ENCODE measurements around the gene RGS7.

The RGS7 gene

GRCh38 chr1:241125286-241125685 lies 231.7 kb downstream of the RGS7 start:
- H3K36me3 ChIP-seq (ENCODE audit: insufficient read depth, low read length), result no peaks in the 10 kb centered on the region
- no peak overlapping the region for H2AFZ ChIP-seq (ENCODE audit: low read length)
- no peak overlapping the region for H3K4me3 ChIP-seq (ENCODE audit: low read length, poor library complexity, severe bottlenecking)
- H3K4me2 ChIP-seq (ENCODE audit: low read depth, low read length, poor library complexity, severe bottlenecking), result no peak overlapping the region
- 0 out of 2 replicates have a peak, but pooled peaks cover 5% of the 10 kb centered on the region for H3K9me3 ChIP-seq (ENCODE audit: insufficient read depth, low read depth, low read length)
- no peaks in the 10 kb centered on the region for H3F3A ChIP-seq (ENCODE audit: low read depth)
- H4K20me1 ChIP-seq (ENCODE audit: insufficient read depth, low read length, poor library complexity, severe bottlenecking), result no peaks in the 10 kb centered on the region
- no peaks in the 10 kb centered on the region for H3K79me2 ChIP-seq (ENCODE audit: insufficient read depth, low read length)
- H3K27me3 ChIP-seq (ENCODE audit: insufficient read depth, low read length, poor library complexity, severe bottlenecking), result no peaks in the 10 kb centered on the region
- no peaks in the 10 kb centered on the region for H3K9me2 ChIP-seq (replicated peaks; ENCODE audit: low read depth, low read length)
- H3K9ac ChIP-seq (ENCODE audit: low read depth, low read length, poor library complexity, severe bottlenecking), result no peak overlapping the region
- H3K4me1 ChIP-seq (ENCODE audit: insufficient read depth, low read length, poor library complexity, severe bottlenecking), result no peaks in the 10 kb centered on the region
- TF ChIP-seq CTCF (conservative IDR thresholded peaks at IDR 0.05; ENCODE audit: low read length) (no peak), EZH2phosphoT487 (IDR thresholded peaks at IDR 0.05; ENCODE audit: borderline replicate concordance) (no peak)

- TF ChIP-seq EZH2phosphoT487 (IDR thresholded peaks at IDR 0.05; ENCODE audit: borderline replicate concordance) (no peak), CTCF (conservative IDR thresholded peaks at IDR 0.05; ENCODE audit: low read length) (no peak)
- H3K4me2 ChIP-seq (ENCODE audit: low read depth, low read length, poor library complexity, severe bottlenecking), result no peak overlapping the region
These were observed 239.0 kb downstream of the RGS7 start for GRCh38 chr1:241118049-241118448.

GRCh38 chr1:241115784-241116183 lies 241.2 kb downstream of the RGS7 start:
- no peak overlapping the region for H2AFZ ChIP-seq (ENCODE audit: low read length)
- no peak overlapping the region for H3K9ac ChIP-seq (ENCODE audit: low read depth, low read length, poor library complexity, severe bottlenecking)
- no peaks in the 10 kb centered on the region for H3K79me2 ChIP-seq (ENCODE audit: insufficient read depth, low read length)
- no peak overlapping the region for H3K4me3 ChIP-seq (ENCODE audit: low read length, poor library complexity, severe bottlenecking)
- peaks cover 5% of the 10 kb centered on the region; the same call in 1 of the 2 replicates for H3K9me3 ChIP-seq (ENCODE audit: insufficient read depth, low read depth, low read length)
- H3K36me3 ChIP-seq (ENCODE audit: insufficient read depth, low read length), result no peaks in the 10 kb centered on the region
- TF ChIP-seq EZH2phosphoT487 (IDR thresholded peaks at IDR 0.05; ENCODE audit: borderline replicate concordance) (no peak), CTCF (conservative IDR thresholded peaks at IDR 0.05; ENCODE audit: low read length) (no peak)
- no peaks in the 10 kb centered on the region for H3K27me3 ChIP-seq (ENCODE audit: insufficient read depth, low read length, poor library complexity, severe bottlenecking)
- no peaks in the 10 kb centered on the region for H4K20me1 ChIP-seq (ENCODE audit: insufficient read depth, low read length, poor library complexity, severe bottlenecking)
- H3K9me2 ChIP-seq (replicated peaks; ENCODE audit: low read depth, low read length), result no peaks in the 10 kb centered on the region
- no peaks in the 10 kb centered on the region for H3K4me1 ChIP-seq (ENCODE audit: insufficient read depth, low read length, poor library complexity, severe bottlenecking)
- H3F3A ChIP-seq (ENCODE audit: low read depth), result no peaks in the 10 kb centered on the region
- H3K4me2 ChIP-seq (ENCODE audit: low read depth, low read length, poor library complexity, severe bottlenecking), result no peak overlapping the region

More at GRCh38 chr1:241118049-241118448, 239.0 kb downstream of the RGS7 start:
- no peaks in the 10 kb centered on the region for H4K20me1 ChIP-seq (ENCODE audit: insufficient read depth, low read length, poor library complexity, severe bottlenecking)
- no peak overlapping the region for H2AFZ ChIP-seq (ENCODE audit: low read length)
- H3K79me2 ChIP-seq (ENCODE audit: insufficient read depth, low read length), result no peaks in the 10 kb centered on the region
- H3F3A ChIP-seq (ENCODE audit: low read depth), result no peaks in the 10 kb centered on the region
- peaks cover 9% of the 10 kb centered on the region; the same call in 1 of the 2 replicates for H3K9me3 ChIP-seq (ENCODE audit: insufficient read depth, low read depth, low read length)
- no peaks in the 10 kb centered on the region for H3K27me3 ChIP-seq (ENCODE audit: insufficient read depth, low read length, poor library complexity, severe bottlenecking)
- H3K4me3 ChIP-seq (ENCODE audit: low read length, poor library complexity, severe bottlenecking), result no peak overlapping the region
- H3K4me1 ChIP-seq (ENCODE audit: insufficient read depth, low read length, poor library complexity, severe bottlenecking), result no peaks in the 10 kb centered on the region
- no peaks in the 10 kb centered on the region for H3K36me3 ChIP-seq (ENCODE audit: insufficient read depth, low read length)
- no peaks in the 10 kb centered on the region for H3K9me2 ChIP-seq (replicated peaks; ENCODE audit: low read depth, low read length)
- H3K9ac ChIP-seq (ENCODE audit: low read depth, low read length, poor library complexity, severe bottlenecking), result no peak overlapping the region
